ENCODE results near the gene RASSF3.

The RASSF3 gene

DNA sequence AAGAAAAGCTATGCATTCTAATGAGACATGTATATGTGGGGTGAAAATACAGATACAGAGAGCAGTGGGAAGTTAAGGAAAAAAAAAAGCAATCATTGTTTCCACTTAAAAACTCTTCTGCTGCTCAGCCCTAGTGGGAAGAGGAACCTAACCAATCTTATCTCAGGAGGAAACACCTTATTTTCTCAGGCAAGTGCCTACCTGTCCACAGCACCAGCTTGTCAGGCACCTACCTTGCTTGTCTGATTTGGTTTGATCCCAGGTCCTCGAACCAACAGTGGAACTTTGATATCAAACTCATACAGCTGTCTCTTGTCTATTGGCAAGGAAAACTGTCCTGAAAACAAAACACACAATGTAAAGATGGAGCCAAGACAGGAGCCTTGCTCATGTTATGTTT, 126.5 kb downstream of the RASSF3 start:
- Histone ChIP-seq H3K4me1 (ENCODE audit: control insufficient read depth in 1 of 2, insufficient read depth in 2 of 2, low read length in 2 of 2) (no peaks in the 10 kb centered on the region), H3K27ac (ENCODE audit: low read depth, low read length) (no peak overlapping the region), H3K9ac (ENCODE audit: low read depth in 1 of 2, low read length in 2 of 2) (no peak overlapping the region), H3K36me3 (ENCODE audit: control insufficient read depth in 1 of 2, insufficient read depth in 2 of 2, low read length in 2 of 2) (peaks cover 48 to 63% of the 10 kb centered on the region in 2 donors), H3K4me3 (ENCODE audit: low read depth in 1 of 2, low read length in 2 of 2) (no peak overlapping the region), H3K27me3 (ENCODE audit: control insufficient read depth in 1 of 2, insufficient read depth in 2 of 2, low read length in 2 of 2) (no peaks in the 10 kb centered on the region), H3K9me3 (ENCODE audit: control insufficient read depth in 1 of 2, low read length in 2 of 2) (no peaks in the 10 kb centered on the region)

DNA sequence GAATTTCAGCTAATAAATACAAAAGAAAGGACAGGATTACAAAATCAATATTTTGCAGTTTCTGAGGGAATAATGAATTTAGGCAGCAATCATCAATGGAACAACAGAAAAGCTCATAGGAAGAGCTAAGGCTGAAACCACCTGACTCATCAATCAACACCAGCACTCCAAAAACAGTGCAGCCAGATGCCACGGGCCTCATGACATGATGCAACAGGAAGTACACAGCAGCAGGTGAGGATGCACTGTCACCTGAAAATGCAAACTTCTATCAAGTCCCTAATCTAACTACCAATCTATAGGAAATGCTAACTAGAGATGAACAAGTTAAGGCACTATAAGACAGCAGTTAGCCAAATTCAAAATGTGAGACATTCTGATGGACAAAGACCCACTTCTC, 127.2 kb downstream of the RASSF3 start:
- H3K4me1 ChIP-seq (ENCODE audit: control insufficient read depth in 1 of 2, insufficient read depth in 2 of 2, low read length in 2 of 2), result no peaks in the 10 kb centered on the region
- H3K9ac ChIP-seq (ENCODE audit: low read depth in 1 of 2, low read length in 2 of 2), result no peak overlapping the region
- H3K9me3 ChIP-seq (ENCODE audit: control insufficient read depth in 1 of 2, low read length in 2 of 2), result no peaks in the 10 kb centered on the region
- H3K4me3 ChIP-seq (ENCODE audit: low read depth in 1 of 2, low read length in 2 of 2), result no peak overlapping the region
- no peaks in the 10 kb centered on the region for H3K27me3 ChIP-seq (ENCODE audit: control insufficient read depth in 1 of 2, insufficient read depth in 2 of 2, low read length in 2 of 2)
- H3K36me3 ChIP-seq (ENCODE audit: control insufficient read depth in 1 of 2, insufficient read depth in 2 of 2, low read length in 2 of 2), result peaks cover 50 to 68% of the 10 kb centered on the region in 2 donors
- H3K27ac ChIP-seq (ENCODE audit: low read depth, low read length), result no peak overlapping the region

DNA sequence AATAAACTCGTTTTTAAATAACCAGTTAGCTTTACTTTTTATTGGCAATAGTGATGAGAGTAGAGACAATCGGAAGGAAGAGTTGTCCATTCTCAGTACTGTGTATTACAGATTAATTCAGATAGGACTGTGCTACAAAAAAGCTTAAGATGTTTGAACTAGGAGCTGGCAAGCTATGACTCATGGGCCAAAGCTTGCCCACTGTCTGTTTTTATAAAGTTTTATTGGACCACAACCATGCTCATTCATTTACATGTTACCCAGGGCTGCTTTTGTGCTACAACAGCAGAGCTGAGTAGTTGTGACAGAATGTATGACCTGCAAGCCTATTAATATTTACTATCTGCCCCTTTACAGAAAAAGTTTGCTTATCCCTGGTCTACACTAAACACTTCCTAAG, 129.5 kb downstream of the RASSF3 start:
- H3K9me3 ChIP-seq (ENCODE audit: control insufficient read depth in 1 of 2, low read length in 2 of 2), result no peaks in the 10 kb centered on the region
- H3K4me1 ChIP-seq (ENCODE audit: control insufficient read depth in 1 of 2, insufficient read depth in 2 of 2, low read length in 2 of 2), result peaks cover 0 to 6% of the 10 kb centered on the region in 2 donors
- no peak overlapping the region for H3K9ac ChIP-seq (ENCODE audit: low read depth in 1 of 2, low read length in 2 of 2)
- H3K27ac ChIP-seq (ENCODE audit: low read depth, low read length), result no peak overlapping the region
- no peak overlapping the region for H3K4me3 ChIP-seq (ENCODE audit: low read depth in 1 of 2, low read length in 2 of 2)
- peaks cover 44 to 76% of the 10 kb centered on the region in 2 donors for H3K36me3 ChIP-seq (ENCODE audit: control insufficient read depth in 1 of 2, insufficient read depth in 2 of 2, low read length in 2 of 2)
- H3K27me3 ChIP-seq (ENCODE audit: control insufficient read depth in 1 of 2, insufficient read depth in 2 of 2, low read length in 2 of 2), result no peaks in the 10 kb centered on the region

- H3K27ac ChIP-seq (ENCODE audit: low read depth, low read length), result no peak overlapping the region
Measured at GRCh38 chr12:64740646-64741045, 130.4 kb downstream of the RASSF3 start.

DNA sequence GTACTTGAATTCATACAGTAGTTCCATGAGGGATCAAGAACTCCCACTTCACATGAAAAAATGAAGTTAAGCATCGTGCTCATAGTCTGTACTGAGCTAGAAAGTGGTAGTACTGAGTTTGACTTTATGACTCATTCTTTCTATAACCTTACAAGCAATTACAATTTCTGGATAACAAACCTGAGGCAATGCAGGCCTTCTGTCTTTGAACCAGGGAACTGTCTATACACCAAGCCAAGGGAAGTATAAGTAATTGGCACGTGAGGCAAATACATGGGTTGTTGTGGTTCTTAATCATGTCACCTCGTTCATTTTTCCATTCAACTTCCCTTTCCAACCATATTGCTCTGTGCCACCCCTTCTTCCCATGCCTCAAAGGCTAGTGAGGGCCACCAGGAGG, 132.1 kb downstream of the RASSF3 start:
- Histone ChIP-seq H3K9ac (ENCODE audit: low read depth in 1 of 2, low read length in 2 of 2) (no peak overlapping the region), H3K27ac (ENCODE audit: low read depth, low read length) (no peak overlapping the region), H3K27me3 (ENCODE audit: control insufficient read depth in 1 of 2, insufficient read depth in 2 of 2, low read length in 2 of 2) (no peaks in the 10 kb centered on the region), H3K36me3 (ENCODE audit: control insufficient read depth in 1 of 2, insufficient read depth in 2 of 2, low read length in 2 of 2) (peaks cover 24 to 72% of the 10 kb centered on the region in 2 donors), H3K9me3 (ENCODE audit: control insufficient read depth in 1 of 2, low read length in 2 of 2) (no peaks in the 10 kb centered on the region), H3K4me1 (ENCODE audit: control insufficient read depth in 1 of 2, insufficient read depth in 2 of 2, low read length in 2 of 2) (peaks cover 0 to 7% of the 10 kb centered on the region in 2 donors), H3K4me3 (ENCODE audit: low read depth in 1 of 2, low read length in 2 of 2) (no peak overlapping the region)

More at GRCh38 chr12:64740646-64741045, 130.4 kb downstream of the RASSF3 start:
- Histone ChIP-seq H3K9ac (ENCODE audit: low read depth in 1 of 2, low read length in 2 of 2) (no peak overlapping the region), H3K27me3 (ENCODE audit: control insufficient read depth in 1 of 2, insufficient read depth in 2 of 2, low read length in 2 of 2) (no peaks in the 10 kb centered on the region), H3K4me1 (ENCODE audit: control insufficient read depth in 1 of 2, insufficient read depth in 2 of 2, low read length in 2 of 2) (peaks cover 0 to 7% of the 10 kb centered on the region in 2 donors), H3K36me3 (ENCODE audit: control insufficient read depth in 1 of 2, insufficient read depth in 2 of 2, low read length in 2 of 2) (peaks cover 38 to 74% of the 10 kb centered on the region in 2 donors), H3K4me3 (ENCODE audit: low read depth in 1 of 2, low read length in 2 of 2) (no peak overlapping the region), H3K9me3 (ENCODE audit: control insufficient read depth in 1 of 2, low read length in 2 of 2) (no peaks in the 10 kb centered on the region)

DNA sequence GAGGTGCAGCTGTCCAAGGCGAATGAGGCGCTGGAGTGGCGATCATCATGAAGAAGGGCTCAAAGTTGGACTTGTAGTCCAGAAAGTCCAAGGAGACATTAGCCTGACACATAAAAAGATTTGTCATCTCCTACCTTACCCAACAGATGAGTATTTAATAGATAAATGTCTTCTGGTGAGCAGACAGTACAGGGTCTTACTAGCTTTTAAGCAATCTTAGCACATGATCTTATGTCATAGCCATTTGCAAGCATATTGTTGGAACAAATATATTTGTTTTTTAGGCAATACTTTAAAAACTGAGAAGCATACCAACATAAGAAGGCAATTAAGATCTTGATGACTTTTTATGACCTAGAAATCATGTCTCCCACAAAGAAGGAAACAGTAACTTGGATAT, 132.9 kb downstream of the RASSF3 start:
- Histone ChIP-seq H3K27ac (ENCODE audit: low read depth, low read length) (no peak overlapping the region), H3K4me1 (ENCODE audit: control insufficient read depth in 1 of 2, insufficient read depth in 2 of 2, low read length in 2 of 2) (peaks cover 0 to 7% of the 10 kb centered on the region in 2 donors), H3K9me3 (ENCODE audit: control insufficient read depth in 1 of 2, low read length in 2 of 2) (no peaks in the 10 kb centered on the region), H3K27me3 (ENCODE audit: control insufficient read depth in 1 of 2, insufficient read depth in 2 of 2, low read length in 2 of 2) (no peaks in the 10 kb centered on the region), H3K9ac (ENCODE audit: low read depth in 1 of 2, low read length in 2 of 2) (no peak overlapping the region), H3K36me3 (ENCODE audit: control insufficient read depth in 1 of 2, insufficient read depth in 2 of 2, low read length in 2 of 2) (peaks cover 24 to 66% of the 10 kb centered on the region in 2 donors), H3K4me3 (ENCODE audit: low read depth in 1 of 2, low read length in 2 of 2) (no peak overlapping the region)

DNA sequence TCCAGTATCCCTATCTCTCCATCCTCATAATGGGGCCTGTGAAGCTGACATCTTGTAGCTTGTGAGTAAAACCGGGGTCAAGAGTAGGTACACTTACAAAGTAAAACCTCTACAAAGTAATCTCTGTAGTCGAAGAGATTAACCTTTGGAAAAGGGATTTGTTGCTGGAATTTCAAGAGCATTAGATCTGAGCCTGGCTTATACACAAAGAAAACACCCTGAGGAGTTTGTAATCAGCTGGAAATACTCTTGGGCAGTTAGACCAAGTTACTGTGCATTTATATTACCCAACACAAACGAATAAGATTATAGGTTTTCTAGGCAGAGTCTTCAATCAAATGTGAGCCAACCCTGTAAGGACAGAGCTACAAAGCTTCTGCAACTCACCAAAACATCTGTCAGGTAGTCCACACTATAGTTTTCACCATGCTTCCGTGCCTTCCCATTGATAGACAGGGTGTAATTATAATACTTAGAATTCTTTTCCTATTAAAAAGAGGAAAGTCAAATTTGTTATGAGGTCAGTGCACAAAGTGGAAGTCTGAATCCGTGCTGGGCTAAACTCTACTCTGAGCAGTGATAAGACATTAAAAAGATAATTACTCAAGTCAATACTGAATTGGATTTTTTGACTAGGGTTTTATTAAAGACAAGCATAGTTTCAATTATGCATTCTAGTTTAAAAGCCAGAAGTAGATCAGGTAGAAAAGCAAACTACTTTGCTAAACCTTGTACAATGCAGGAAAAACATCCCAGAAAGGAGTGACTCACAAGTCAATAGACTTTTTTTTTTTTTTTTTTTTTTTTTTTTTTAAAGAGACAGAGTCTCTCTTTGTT, 134.3 kb downstream of the RASSF3 start:
- Histone ChIP-seq H3K27ac (ENCODE audit: low read depth, low read length) (no peak overlapping the region), H3K4me3 (ENCODE audit: low read depth in 1 of 2, low read length in 2 of 2) (no peak overlapping the region), H3K27me3 (ENCODE audit: control insufficient read depth in 1 of 2, insufficient read depth in 2 of 2, low read length in 2 of 2) (no peaks in the 10 kb centered on the region), H3K4me1 (ENCODE audit: control insufficient read depth in 1 of 2, insufficient read depth in 2 of 2, low read length in 2 of 2) (peaks cover 0 to 7% of the 10 kb centered on the region in 2 donors), H3K9ac (ENCODE audit: low read depth in 1 of 2, low read length in 2 of 2) (no peak overlapping the region), H3K36me3 (ENCODE audit: control insufficient read depth in 1 of 2, insufficient read depth in 2 of 2, low read length in 2 of 2) (peaks cover 18 to 54% of the 10 kb centered on the region in 2 donors), H3K9me3 (ENCODE audit: control insufficient read depth in 1 of 2, low read length in 2 of 2) (no peaks in the 10 kb centered on the region)

- peaks cover 12 to 52% of the 10 kb centered on the region in 2 donors for H3K36me3 ChIP-seq (ENCODE audit: control insufficient read depth in 1 of 2, insufficient read depth in 2 of 2, low read length in 2 of 2)
- no peak overlapping the region for H3K9ac ChIP-seq (ENCODE audit: low read depth in 1 of 2, low read length in 2 of 2)
- H3K4me3 ChIP-seq (ENCODE audit: low read depth in 1 of 2, low read length in 2 of 2), result no peak overlapping the region
- no peak overlapping the region for H3K27ac ChIP-seq (ENCODE audit: low read depth, low read length)
- H3K27me3 ChIP-seq (ENCODE audit: control insufficient read depth in 1 of 2, insufficient read depth in 2 of 2, low read length in 2 of 2), result no peaks in the 10 kb centered on the region
- H3K4me1 ChIP-seq (ENCODE audit: control insufficient read depth in 1 of 2, insufficient read depth in 2 of 2, low read length in 2 of 2), result peaks cover 0 to 7% of the 10 kb centered on the region in 2 donors
- H3K9me3 ChIP-seq (ENCODE audit: control insufficient read depth in 1 of 2, low read length in 2 of 2), result no peaks in the 10 kb centered on the region
Measured at GRCh38 chr12:64745259-64745807, 135.0 kb downstream of the RASSF3 start.

GRCh38 chr12:64745980-64746379, 135.7 kb downstream of the RASSF3 start:
- no peaks in the 10 kb centered on the region for H3K27me3 ChIP-seq (ENCODE audit: control insufficient read depth in 1 of 2, insufficient read depth in 2 of 2, low read length in 2 of 2)
- H3K4me3 ChIP-seq (ENCODE audit: low read depth in 1 of 2, low read length in 2 of 2), result no peak overlapping the region
- peaks cover 0 to 7% of the 10 kb centered on the region in 2 donors for H3K4me1 ChIP-seq (ENCODE audit: control insufficient read depth in 1 of 2, insufficient read depth in 2 of 2, low read length in 2 of 2)
- no peak overlapping the region for H3K27ac ChIP-seq (ENCODE audit: low read depth, low read length)
- peaks cover 7 to 55% of the 10 kb centered on the region in 2 donors for H3K36me3 ChIP-seq (ENCODE audit: control insufficient read depth in 1 of 2, insufficient read depth in 2 of 2, low read length in 2 of 2)
- no peak overlapping the region for H3K9ac ChIP-seq (ENCODE audit: low read depth in 1 of 2, low read length in 2 of 2)
- H3K9me3 ChIP-seq (ENCODE audit: control insufficient read depth in 1 of 2, low read length in 2 of 2), result no peaks in the 10 kb centered on the region

GRCh38 chr12:64746663-64747062, 136.4 kb downstream of the RASSF3 start:
- peaks cover 10 to 53% of the 10 kb centered on the region in 2 donors for H3K36me3 ChIP-seq (ENCODE audit: control insufficient read depth in 1 of 2, insufficient read depth in 2 of 2, low read length in 2 of 2)
- H3K4me1 ChIP-seq (ENCODE audit: control insufficient read depth in 1 of 2, insufficient read depth in 2 of 2, low read length in 2 of 2), result peaks cover 0 to 7% of the 10 kb centered on the region in 2 donors
- H3K9ac ChIP-seq (ENCODE audit: low read depth in 1 of 2, low read length in 2 of 2), result no peak overlapping the region
- H3K27ac ChIP-seq (ENCODE audit: low read depth, low read length), result no peak overlapping the region
- no peaks in the 10 kb centered on the region for H3K27me3 ChIP-seq (ENCODE audit: control insufficient read depth in 1 of 2, insufficient read depth in 2 of 2, low read length in 2 of 2)
- no peaks in the 10 kb centered on the region for H3K9me3 ChIP-seq (ENCODE audit: control insufficient read depth in 1 of 2, low read length in 2 of 2)
- H3K4me3 ChIP-seq (ENCODE audit: low read depth in 1 of 2, low read length in 2 of 2), result no peak overlapping the region

All from duodenal mucosa (tissue), 2 donors.